Measurements from ENCODE around the gene XRCC6. TPM values are rescaled to one million over a fixed set of nuclear protein-coding genes. Genes with fewer than 3 reads are reported as not detected.
"Not testable (repeated sequence)": the region's sequence is repeated elsewhere in the genome, so short reads cannot be mapped to it uniquely, and the experiment has no call there.

XRCC6 gene
- total and polyA plus RNA-seq, 10 donors = 93.6 to 183 (median 152) TPM

- H3K4me3 ChIP-seq; DNase-seq; H3K9me3 ChIP-seq; intact Hi-C loops (cut with DNase I; ENCODE audit: low total_unique reads); H3K4me1 ChIP-seq; H3K27me3 ChIP-seq (replicated peaks in 1 of 7); H3K27ac ChIP-seq: not testable (repeated sequence)
- TF ChIP-seq POLR2AphosphoS5 (IDR thresholded peaks at IDR 0.05) = peak in 2 of 3 donors; percentile 9 to 43
- 96 to 100% (median 98%) methylated on average over 6 to 19 of the region's 23 CpGs for WGBS, 5 donors
- peaks cover 0 to 100% (median 84%) of the 10 kb centered on the region in 6 donors for H3K36me3 ChIP-seq
These were observed 10.5 kb downstream of the XRCC6 start for GRCh38 chr22:41631615-41632014.

- 93 to 98% (median 97%) methylated on average over 8 of the region's 8 CpGs for WGBS, 5 donors
- intact Hi-C loops (cut with DNase I; ENCODE audit: low total_unique reads); DNase-seq; H3K4me3 ChIP-seq; H3K27ac ChIP-seq; H3K9me3 ChIP-seq; H3K4me1 ChIP-seq; H3K27me3 ChIP-seq (replicated peaks in 1 of 7): not testable (repeated sequence)
- peaks cover 0 to 100% (median 82%) of the 10 kb centered on the region in 6 donors for H3K36me3 ChIP-seq
These were observed 13.5 kb downstream of the XRCC6 start for GRCh38 chr22:41634610-41635009.

GRCh38 chr22:41636467-41636866 is 15.4 kb downstream of the XRCC6 start:
- no peak for DNase-seq
- no peaks in the 10 kb centered on the region for H3K9me3 ChIP-seq
- TF ChIP-seq CTCF (IDR thresholded peaks at IDR 0.05 in 8 of 11, conservative IDR thresholded peaks at IDR 0.05 in 3 of 11) = no peak
- no peak for TF ChIP-seq POLR2A (IDR thresholded peaks at IDR 0.05)
- TF ChIP-seq POLR2AphosphoS5 (IDR thresholded peaks at IDR 0.05) = no peak
- no peaks in the 10 kb centered on the region for H3K4me1 ChIP-seq
- intact Hi-C loops (cut with DNase I; ENCODE audit: low total_unique reads) = no loop called here
- H3K27ac ChIP-seq = no peak overlapping the region
- WGBS, 5 donors = 79 to 94% (median 89%) methylated on average over 7 of the region's 7 CpGs
- no peaks in the 10 kb centered on the region for H3K27me3 ChIP-seq (replicated peaks in 1 of 7)
- peaks cover 0 to 100% (median 84%) of the 10 kb centered on the region in 6 donors for H3K36me3 ChIP-seq
- H3K4me3 ChIP-seq = no peak overlapping the region

- H3K27me3 ChIP-seq (replicated peaks in 1 of 7); H3K4me3 ChIP-seq; H3K9me3 ChIP-seq; intact Hi-C loops (cut with DNase I; ENCODE audit: low total_unique reads); H3K4me1 ChIP-seq; H3K27ac ChIP-seq: not testable (repeated sequence)
- peak; percentile 54 for DNase-seq
- peak in 1 of 3 donors; percentile 20 for TF ChIP-seq POLR2AphosphoS5 (IDR thresholded peaks at IDR 0.05)
- 96 to 99% (median 97%) methylated on average over 8 of the region's 8 CpGs for WGBS, 5 donors
- H3K36me3 ChIP-seq = peaks cover 5 to 100% (median 90%) of the 10 kb centered on the region in 6 donors
These were observed 16.5 kb downstream of the XRCC6 start for GRCh38 chr22:41637623-41638022.

- Histone ChIP-seq H3K27ac (no peak overlapping the region), H3K4me3 (no peak overlapping the region), H3K9me3 (no peaks in the 10 kb centered on the region), H3K27me3 (replicated peaks in 1 of 7) (no peaks in the 10 kb centered on the region), H3K4me1 (no peaks in the 10 kb centered on the region), H3K36me3 (peaks cover 5 to 100% (median 91%) of the 10 kb centered on the region in 6 donors)
- intact Hi-C loops (cut with DNase I; ENCODE audit: low total_unique reads) = no loop called here
- no peak for DNase-seq
- 87 to 96% (median 93%) methylated on average over 5 of the region's 5 CpGs for WGBS, 5 donors
- TF ChIP-seq CTCF (IDR thresholded peaks at IDR 0.05 in 8 of 11, conservative IDR thresholded peaks at IDR 0.05 in 3 of 11) (no peak), POLR2A (IDR thresholded peaks at IDR 0.05) (no peak), POLR2AphosphoS5 (IDR thresholded peaks at IDR 0.05) (no peak)
These were observed 17.0 kb downstream of the XRCC6 start for GRCh38 chr22:41638124-41638523.

GRCh38 chr22:41638748-41639147 is 17.7 kb downstream of the XRCC6 start:
- Histone ChIP-seq H3K4me3 (no peak overlapping the region), H3K27me3 (replicated peaks in 1 of 7) (no peaks in the 10 kb centered on the region), H3K9me3 (no peaks in the 10 kb centered on the region), H3K27ac (no peak overlapping the region), H3K4me1 (no peaks in the 10 kb centered on the region), H3K36me3 (peaks cover 5 to 100% (median 92%) of the 10 kb centered on the region in 6 donors)
- intact Hi-C loops (cut with DNase I; ENCODE audit: low total_unique reads) = no loop called here
- TF ChIP-seq CTCF (IDR thresholded peaks at IDR 0.05 in 8 of 11, conservative IDR thresholded peaks at IDR 0.05 in 3 of 11) = no peak
- no peak for TF ChIP-seq POLR2AphosphoS5 (IDR thresholded peaks at IDR 0.05)
- no peak for TF ChIP-seq POLR2A (IDR thresholded peaks at IDR 0.05)
- WGBS, 5 donors = 92 to 96% (median 94%) methylated on average over 4 to 5 of the region's 5 CpGs
- DNase-seq = no peak
